ENCODE results near the gene UBFD1. TPM values are rescaled to one million over a fixed set of nuclear protein-coding genes. Genes with fewer than 3 reads are reported as not detected.

UBFD1 gene
- total and polyA plus RNA-seq, 10 of the 15 experiments (the other 5 are each of a cell fraction or from before 2014, with no cell fraction given), result 7.3 to 48.5 (median 32.1) TPM

DNA sequence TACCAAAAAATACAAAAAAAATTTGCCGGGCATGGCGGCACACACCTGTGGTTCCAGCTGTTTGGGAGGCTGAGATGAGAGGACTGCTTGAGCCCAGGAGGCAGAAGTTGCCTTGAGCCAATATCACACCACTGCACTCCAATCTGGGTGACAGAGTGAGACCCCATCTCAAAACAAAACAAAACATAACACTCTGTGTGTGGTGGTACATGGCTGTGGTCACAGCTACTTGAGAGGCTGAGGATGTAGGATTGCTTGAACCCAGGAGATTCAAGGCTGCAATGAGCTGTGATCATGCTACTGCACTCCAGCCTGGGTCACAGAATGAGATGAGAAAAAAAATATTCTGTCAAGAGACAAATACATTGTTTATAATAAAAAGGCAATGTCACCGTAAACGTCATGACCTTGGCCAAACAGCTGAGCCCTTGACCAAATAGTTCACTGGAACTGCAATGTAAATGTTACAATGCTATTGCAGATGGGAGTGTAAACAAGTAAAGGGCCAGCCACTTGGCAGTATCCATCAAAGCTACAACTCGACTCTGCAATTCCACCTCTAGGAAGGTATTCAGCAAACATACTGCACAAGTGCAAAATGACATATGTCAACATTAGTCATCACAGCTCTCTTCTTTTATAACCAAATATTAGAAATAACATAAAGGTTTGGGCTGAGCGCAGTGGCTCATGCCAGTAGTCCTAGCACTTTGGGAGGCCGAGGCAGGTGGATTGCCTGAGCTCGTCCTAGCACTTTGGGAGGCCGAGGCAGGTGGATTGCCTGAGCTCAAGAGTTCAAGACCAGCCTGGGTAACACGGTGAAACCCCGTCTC lies 17.3 kb upstream of the UBFD1 start:
- Histone ChIP-seq H3K4me3 (no peak overlapping the region), H2AFZ (ENCODE audit: control insufficient read depth, low read depth, low read length) (no peak overlapping the region), H3K9me3 (replicated peaks; ENCODE audit: control insufficient read depth, insufficient read depth, low read length) (no peaks in the 10 kb centered on the region), H3K36me3 (ENCODE audit: control insufficient read depth in 2 of 2, insufficient read depth in 2 of 2, low read length in 1 of 2) (peaks cover 13 to 30% of the 10 kb centered on the region in 2 experiments), H4K20me1 (ENCODE audit: control insufficient read depth, insufficient read depth) (no peaks in the 10 kb centered on the region), H3K4me1 (ENCODE audit: control insufficient read depth, insufficient read depth, low read length) (no peaks in the 10 kb centered on the region), H3K79me2 (ENCODE audit: control insufficient read depth, insufficient read depth, low read length) (no peaks in the 10 kb centered on the region), H3K27ac (ENCODE audit: control insufficient read depth, insufficient read depth) (no peak overlapping the region), H3K9ac (ENCODE audit: control insufficient read depth, insufficient read depth, low read length) (no peak overlapping the region), H3K4me2 (ENCODE audit: control insufficient read depth, insufficient read depth) (no peak overlapping the region), H3K27me3 (replicated peaks in 1 of 2; ENCODE audit: control insufficient read depth in 2 of 2, insufficient read depth in 2 of 2, low read length in 1 of 2) (no peaks in the 10 kb centered on the region)
- FAIRE-seq (no peak), ATAC-seq (no peak), DNase-seq (ENCODE audit: low read depth, low spot score) (no peak)
- ChIA-PET SMC1A (ENCODE audit: uncharacterized antibody, unreplicated experiment) (interaction anchor here (1.5 kb wide), 1 partner anchor 34 kb away, joined by 4 read pairs; no protein-coding TSS in a partner anchor), RAD21 (ENCODE audit: unreplicated experiment) (no interaction called here), POLR2A (interaction anchor here (0.7 kb wide), 2 partner anchors 16 to 26 kb away, joined by 3 read pairs; no protein-coding TSS in a partner anchor), CTCF (interaction anchor here (1.2 to 2.5 kb wide), 3 partner anchors 16 to 56 kb away, joined by 3 to 6 read pairs (median 4); partner anchors contain the start of gene NDUFAB1)
- TF ChIP-seq, protein P1, sequence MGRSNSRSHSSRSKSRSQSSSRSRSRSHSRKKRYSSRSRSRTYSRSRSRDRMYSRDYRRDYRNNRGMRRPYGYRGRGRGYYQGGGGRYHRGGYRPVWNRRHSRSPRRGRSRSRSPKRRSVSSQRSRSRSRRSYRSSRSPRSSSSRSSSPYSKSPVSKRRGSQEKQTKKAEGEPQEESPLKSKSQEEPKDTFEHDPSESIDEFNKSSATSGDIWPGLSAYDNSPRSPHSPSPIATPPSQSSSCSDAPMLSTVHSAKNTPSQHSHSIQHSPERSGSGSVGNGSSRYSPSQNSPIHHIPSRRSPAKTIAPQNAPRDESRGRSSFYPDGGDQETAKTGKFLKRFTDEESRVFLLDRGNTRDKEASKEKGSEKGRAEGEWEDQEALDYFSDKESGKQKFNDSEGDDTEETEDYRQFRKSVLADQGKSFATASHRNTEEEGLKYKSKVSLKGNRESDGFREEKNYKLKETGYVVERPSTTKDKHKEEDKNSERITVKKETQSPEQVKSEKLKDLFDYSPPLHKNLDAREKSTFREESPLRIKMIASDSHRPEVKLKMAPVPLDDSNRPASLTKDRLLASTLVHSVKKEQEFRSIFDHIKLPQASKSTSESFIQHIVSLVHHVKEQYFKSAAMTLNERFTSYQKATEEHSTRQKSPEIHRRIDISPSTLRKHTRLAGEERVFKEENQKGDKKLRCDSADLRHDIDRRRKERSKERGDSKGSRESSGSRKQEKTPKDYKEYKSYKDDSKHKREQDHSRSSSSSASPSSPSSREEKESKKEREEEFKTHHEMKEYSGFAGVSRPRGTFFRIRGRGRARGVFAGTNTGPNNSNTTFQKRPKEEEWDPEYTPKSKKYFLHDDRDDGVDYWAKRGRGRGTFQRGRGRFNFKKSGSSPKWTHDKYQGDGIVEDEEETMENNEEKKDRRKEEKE (IDR thresholded peaks at IDR 0.05), result no peak
- TF ChIP-seq, protein P2, sequence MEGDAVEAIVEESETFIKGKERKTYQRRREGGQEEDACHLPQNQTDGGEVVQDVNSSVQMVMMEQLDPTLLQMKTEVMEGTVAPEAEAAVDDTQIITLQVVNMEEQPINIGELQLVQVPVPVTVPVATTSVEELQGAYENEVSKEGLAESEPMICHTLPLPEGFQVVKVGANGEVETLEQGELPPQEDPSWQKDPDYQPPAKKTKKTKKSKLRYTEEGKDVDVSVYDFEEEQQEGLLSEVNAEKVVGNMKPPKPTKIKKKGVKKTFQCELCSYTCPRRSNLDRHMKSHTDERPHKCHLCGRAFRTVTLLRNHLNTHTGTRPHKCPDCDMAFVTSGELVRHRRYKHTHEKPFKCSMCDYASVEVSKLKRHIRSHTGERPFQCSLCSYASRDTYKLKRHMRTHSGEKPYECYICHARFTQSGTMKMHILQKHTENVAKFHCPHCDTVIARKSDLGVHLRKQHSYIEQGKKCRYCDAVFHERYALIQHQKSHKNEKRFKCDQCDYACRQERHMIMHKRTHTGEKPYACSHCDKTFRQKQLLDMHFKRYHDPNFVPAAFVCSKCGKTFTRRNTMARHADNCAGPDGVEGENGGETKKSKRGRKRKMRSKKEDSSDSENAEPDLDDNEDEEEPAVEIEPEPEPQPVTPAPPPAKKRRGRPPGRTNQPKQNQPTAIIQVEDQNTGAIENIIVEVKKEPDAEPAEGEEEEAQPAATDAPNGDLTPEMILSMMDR (IDR thresholded peaks at IDR 0.05 in 2 of 3, conservative IDR thresholded peaks at IDR 0.05 in 1 of 3; ENCODE audit: control insufficient read depth in 2 of 3, extremely low read depth in 1 of 3, insufficient read depth in 1 of 3, low read depth in 3 of 3, low read length in 3 of 3), result no peak
- TF ChIP-seq SMC3 (IDR thresholded peaks at IDR 0.05; ENCODE audit: borderline replicate concordance, low read length) (no peak), NFYA (IDR thresholded peaks at IDR 0.05; ENCODE audit: borderline replicate concordance, low read depth, low read length) (no peak), NR2F1 (conservative IDR thresholded peaks at IDR 0.05) (no peak), NBN (IDR thresholded peaks at IDR 0.05) (no peak), POU2F2 (IDR thresholded peaks at IDR 0.05; ENCODE audit: borderline replicate concordance, low read depth, low read length) (no peak), NFYB (IDR thresholded peaks at IDR 0.05; ENCODE audit: insufficient read depth, low read depth, low read length) (no peak), JUNB (IDR thresholded peaks at IDR 0.05) (no peak), HDAC2 (IDR thresholded peaks at IDR 0.05) (no peak), RUNX3 (IDR thresholded peaks at IDR 0.05; ENCODE audit: low read length) (no peak), RBBP5 (conservative IDR thresholded peaks at IDR 0.05) (no peak)
- TF ChIP-seq, protein P3, sequence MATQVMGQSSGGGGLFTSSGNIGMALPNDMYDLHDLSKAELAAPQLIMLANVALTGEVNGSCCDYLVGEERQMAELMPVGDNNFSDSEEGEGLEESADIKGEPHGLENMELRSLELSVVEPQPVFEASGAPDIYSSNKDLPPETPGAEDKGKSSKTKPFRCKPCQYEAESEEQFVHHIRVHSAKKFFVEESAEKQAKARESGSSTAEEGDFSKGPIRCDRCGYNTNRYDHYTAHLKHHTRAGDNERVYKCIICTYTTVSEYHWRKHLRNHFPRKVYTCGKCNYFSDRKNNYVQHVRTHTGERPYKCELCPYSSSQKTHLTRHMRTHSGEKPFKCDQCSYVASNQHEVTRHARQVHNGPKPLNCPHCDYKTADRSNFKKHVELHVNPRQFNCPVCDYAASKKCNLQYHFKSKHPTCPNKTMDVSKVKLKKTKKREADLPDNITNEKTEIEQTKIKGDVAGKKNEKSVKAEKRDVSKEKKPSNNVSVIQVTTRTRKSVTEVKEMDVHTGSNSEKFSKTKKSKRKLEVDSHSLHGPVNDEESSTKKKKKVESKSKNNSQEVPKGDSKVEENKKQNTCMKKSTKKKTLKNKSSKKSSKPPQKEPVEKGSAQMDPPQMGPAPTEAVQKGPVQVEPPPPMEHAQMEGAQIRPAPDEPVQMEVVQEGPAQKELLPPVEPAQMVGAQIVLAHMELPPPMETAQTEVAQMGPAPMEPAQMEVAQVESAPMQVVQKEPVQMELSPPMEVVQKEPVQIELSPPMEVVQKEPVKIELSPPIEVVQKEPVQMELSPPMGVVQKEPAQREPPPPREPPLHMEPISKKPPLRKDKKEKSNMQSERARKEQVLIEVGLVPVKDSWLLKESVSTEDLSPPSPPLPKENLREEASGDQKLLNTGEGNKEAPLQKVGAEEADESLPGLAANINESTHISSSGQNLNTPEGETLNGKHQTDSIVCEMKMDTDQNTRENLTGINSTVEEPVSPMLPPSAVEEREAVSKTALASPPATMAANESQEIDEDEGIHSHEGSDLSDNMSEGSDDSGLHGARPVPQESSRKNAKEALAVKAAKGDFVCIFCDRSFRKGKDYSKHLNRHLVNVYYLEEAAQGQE (IDR thresholded peaks at IDR 0.05; ENCODE audit: low read depth, low read length), result no peak
- intact Hi-C loops (cut with micrococcal nuclease; ENCODE audit: unreplicated experiment) (no loop called here), in situ Hi-C loops (cut with MboI) (no loop called here)
- 91% methylated on average over 11 of the region's 11 CpGs for WGBS (ENCODE audit: insufficient coverage, insufficient replicate concordance, low lambda C conversion rate, missing lambda C conversion rate)
- no TSS peak for BruUV-seq (replicated peaks)
